Adipose tissue (tissue), 3 donors: ENCODE results near the gene F2RL3. TPM values are rescaled to one million over a fixed set of nuclear protein-coding genes. Genes with fewer than 3 reads are reported as not detected.

Experiments
- H3K27ac ChIP-seq: one replicate; pipeline ENCODE4 v1.5.1; 2013; ENCODE audit warnings: low read depth, low read length
- WGBS, 3 donors: extraction: QIAGEN DNeasy Blood & Tissue Kit; methylation state at CpG; one replicate each; pipeline ENCODE4 v1.1.7; 2013; 5-methylcytosine and 5-hydroxymethylcytosine counted together
- polyA plus RNA-seq, 3 donors: library from polyadenylated mRNA; stranded (reverse); fragments of 200-250 nt; gene quantifications; one replicate each; pipeline ENCODE4 v1.2.3, GENCODE V29; 2013
- donor health status: healthy with polysubstance abuse.
- donor health status: Bipolar disorder and iron deficiency.
- donor health status: healthy.

Gene F2RL3
- polyA plus RNA-seq, 3 donors = 5.0 to 17.7 (median 7.9) TPM

- 84 to 92% (median 92%) methylated on average over 24 of the region's 24 CpGs for WGBS, 3 donors
- no peak overlapping the region for H3K27ac ChIP-seq
Observed at GRCh38 chr19:16890461-16891184, 1.8 kb downstream of the F2RL3 start.

DNA sequence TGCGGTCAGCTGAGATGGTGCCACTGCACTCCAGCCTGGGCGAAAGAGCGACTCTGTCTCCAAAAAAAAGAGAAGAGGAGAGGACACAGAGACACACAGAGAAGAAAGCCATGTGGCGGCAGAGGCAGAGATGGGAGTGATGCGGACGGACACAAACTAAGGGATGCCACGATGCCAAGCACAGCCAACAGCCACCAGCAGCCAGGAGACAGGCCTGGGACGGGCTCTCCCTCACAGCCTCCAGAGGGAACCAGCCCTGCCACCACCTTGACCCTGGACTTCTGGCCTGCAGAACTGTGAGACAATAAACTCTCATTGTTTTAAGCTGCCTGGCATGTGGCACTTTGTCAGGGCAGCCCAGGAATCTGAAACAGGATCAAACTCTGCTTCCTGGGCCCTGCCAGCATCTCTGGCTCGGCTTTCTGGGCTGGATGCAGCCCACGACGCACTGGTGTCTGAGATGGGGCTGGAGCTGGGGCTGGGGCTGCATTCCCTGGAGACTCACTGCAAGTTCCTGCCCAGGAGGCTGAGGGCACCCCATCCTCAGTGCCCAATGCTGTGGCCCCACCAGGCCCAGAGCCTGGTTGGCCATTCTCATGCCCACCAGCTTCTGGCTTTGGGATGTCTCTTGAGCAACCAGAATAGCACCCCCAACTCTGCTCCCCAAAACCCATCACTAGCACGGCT lies 3.0 kb downstream of the F2RL3 start:
- no peak overlapping the region for H3K27ac ChIP-seq

DNA sequence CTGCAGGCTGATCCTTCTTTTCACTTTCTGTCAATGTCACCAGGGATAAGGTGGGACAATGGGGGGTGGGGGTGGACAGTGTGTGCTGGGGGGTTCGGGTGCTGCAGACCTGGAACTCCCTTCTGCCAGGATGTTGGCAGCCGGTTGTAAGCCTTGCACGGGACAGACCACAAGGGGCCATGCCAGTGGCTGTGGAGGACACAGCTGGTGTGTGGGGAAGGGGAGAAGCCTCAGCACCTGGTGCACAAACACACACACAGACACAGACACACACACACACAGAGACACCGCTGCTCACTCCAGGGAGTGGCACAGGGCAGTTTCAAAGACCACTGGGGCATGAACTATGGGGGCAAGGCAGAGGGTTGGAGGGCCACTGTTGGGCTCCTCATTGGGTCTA lies 3.6 kb downstream of the F2RL3 start:
- WGBS, 3 donors = 40 to 61% (median 54%) methylated on average over 4 of the region's 4 CpGs
- no peak overlapping the region for H3K27ac ChIP-seq

More for the DNA sequence above, 3.0 kb downstream of the F2RL3 start:
- 89 to 92% (median 92%) methylated on average over 12 of the region's 12 CpGs for WGBS, 3 donors

DNA sequence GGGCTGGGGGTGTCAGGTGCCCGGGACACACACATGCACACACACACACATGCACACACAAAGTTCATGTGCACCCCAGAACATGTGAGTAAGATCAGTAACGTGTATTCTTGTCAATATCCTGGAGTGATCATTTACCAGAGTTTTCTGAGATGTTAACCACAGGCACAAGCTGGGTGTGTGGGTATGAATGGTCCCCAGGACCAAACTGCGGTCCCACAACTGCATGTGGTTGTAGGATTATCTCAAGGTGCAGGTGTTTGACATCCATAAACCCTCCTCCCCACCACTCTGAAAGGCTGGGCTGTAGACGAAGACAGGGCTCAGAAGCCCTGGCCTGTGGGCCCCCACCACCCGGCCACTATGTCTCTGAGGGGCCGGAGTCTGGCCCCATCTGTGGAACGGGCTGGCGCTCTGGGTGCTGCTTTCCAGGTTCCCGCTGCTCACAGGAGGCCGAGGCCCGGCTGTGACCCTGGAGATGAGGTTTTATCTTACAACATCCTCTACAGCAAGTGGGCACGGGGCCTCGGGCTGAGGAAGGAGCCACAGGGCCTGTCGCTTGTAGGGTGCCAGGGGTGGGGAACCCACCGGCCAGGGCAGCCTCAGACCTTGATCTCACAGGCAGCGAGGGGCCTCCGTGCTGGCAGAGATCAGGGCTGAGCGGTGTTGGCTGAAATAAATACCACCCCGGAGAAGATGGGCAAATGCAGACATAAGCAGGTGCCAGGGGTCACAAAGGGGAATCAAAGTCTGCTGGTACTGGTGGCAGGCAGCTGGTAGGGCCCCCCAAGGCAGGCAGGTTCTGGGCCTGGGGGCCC lies 4.3 kb downstream of the F2RL3 start:
- H3K27ac ChIP-seq = no peak overlapping the region
- 68 to 83% (median 69%) methylated on average over 19 of the region's 19 CpGs for WGBS, 3 donors

- WGBS, 3 donors = 31 to 69% (median 34%) methylated on average over 14 of the region's 14 CpGs
- H3K27ac ChIP-seq = no peak overlapping the region
Observed at GRCh38 chr19:16893686-16893989, 4.8 kb downstream of the F2RL3 start.

DNA sequence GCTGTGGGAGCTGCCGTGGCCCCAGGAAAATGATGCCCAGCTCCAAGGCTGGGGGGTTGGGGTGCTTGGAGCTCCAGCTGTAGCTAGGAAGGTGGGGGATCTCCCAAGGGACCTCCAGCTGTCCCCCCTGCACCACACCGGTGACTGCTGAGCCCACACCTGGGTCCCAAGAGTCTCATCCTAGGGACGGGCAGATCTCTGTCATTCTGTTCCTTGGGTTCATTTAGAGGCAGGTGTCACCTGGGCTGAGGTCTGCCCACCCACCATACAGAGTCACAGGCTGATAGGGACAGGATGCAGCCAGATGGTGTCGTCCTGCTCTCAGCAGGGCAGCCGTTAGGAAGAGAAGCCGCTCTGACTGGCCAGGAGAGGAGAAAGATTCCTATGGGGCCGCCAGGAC lies 5.3 kb downstream of the F2RL3 start:
- WGBS, 3 donors = 68 to 80% (median 69%) methylated on average over 7 of the region's 7 CpGs
- no peak overlapping the region for H3K27ac ChIP-seq

GRCh38 chr19:16895467-16896145 lies 6.8 kb downstream of the F2RL3 start:
- H3K27ac ChIP-seq = no peak overlapping the region
- WGBS, 3 donors = 37 to 69% (median 64%) methylated on average over 30 of the region's 30 CpGs

DNA sequence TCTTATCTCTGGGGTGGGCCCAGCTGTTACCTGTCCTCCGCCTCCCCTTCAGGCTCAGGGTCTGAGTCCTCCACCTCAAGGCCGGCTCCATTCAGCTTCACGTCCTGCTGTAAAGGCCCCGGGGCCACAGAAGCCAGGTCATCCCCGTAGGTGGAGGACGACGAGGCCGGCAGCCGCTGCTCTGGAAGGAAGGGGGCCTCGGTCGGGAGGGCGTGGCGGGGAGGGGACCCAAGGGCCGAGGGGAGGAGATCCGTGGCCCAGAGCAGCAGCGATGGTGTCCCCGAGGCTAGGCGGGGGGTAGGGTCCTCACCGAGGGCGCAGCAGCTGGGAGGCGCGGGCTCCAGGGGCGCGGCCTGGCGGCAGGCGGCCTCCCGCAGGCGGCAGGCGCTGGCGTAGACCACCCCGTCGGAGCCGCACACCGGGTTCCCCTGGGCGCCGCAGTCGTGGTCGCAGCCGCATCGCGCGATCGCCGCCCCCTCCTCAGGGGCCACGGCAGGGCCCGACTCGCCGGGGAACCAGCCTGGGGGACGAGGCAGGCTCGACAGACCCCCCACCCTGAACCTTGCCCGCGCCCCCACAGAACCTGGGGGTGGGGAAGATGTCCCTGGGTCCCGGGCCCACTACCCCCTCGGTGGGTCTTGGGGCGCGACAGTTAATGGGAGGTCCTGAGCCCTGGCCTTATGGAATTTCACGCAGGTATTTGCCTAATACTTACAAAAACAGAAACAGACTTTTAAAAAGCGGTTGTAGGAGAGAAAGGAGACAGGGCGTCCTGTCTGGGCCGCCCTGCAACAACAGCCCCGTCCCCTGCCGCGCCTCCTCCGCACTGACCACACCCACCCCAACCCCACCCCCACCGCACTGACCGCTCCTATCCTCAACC lies 7.6 kb downstream of the F2RL3 start:
- 2 to 5% (median 3%) methylated on average over 55 to 66 of the region's 66 CpGs for WGBS, 3 donors
- no peak overlapping the region for H3K27ac ChIP-seq

DNA sequence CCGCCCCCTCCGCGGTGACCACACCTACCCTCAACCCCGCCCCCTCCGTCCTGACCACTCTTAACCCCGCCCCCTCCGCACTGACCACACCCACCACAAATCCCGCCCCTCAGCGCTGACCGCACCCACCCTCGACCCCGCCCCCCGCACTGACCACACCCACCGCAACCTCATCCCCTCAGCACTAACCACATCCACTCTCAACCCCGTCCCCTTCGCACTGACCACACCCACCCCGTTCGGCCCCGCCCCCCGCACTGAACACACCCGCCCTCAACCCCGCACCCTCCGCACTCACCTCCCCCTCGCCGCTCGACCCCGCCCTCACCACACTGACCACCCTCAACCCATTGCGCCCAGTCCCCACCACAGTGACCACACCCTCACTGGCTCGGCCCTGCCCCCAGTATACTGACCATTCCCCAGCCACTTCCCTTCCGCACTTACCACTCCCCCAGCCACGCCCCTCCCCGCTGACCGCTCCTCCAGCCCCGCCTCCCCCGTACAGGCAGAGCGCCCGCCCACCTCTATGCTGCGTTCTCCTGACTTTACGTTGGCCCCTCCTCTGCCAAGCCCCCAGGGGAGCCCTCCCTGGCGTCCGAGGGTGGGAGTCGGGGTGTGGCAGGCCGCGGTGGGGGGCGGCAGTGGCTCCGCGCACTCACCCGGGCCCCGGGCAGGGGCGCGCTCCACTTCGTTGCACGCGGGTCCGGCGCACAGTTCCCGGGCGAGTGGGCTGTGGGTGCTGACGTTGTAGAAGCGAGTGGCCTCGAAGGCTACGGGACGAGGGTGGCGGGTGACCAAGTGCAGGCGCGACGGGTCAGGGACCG lies 8.4 kb downstream of the F2RL3 start:
- 1 to 4% (median 3%) methylated on average over 51 to 68 of the region's 68 CpGs for WGBS, 3 donors

GRCh38 chr19:16897856-16898161 lies 9.0 kb downstream of the F2RL3 start:
- H3K27ac ChIP-seq = peak overlapping the region; percentile 35
- 9 to 20% (median 20%) methylated on average over 29 to 30 of the region's 30 CpGs for WGBS, 3 donors

More for the DNA sequence above, 8.4 kb downstream of the F2RL3 start:
- H3K27ac ChIP-seq = peak overlapping the region; percentile 35

DNA sequence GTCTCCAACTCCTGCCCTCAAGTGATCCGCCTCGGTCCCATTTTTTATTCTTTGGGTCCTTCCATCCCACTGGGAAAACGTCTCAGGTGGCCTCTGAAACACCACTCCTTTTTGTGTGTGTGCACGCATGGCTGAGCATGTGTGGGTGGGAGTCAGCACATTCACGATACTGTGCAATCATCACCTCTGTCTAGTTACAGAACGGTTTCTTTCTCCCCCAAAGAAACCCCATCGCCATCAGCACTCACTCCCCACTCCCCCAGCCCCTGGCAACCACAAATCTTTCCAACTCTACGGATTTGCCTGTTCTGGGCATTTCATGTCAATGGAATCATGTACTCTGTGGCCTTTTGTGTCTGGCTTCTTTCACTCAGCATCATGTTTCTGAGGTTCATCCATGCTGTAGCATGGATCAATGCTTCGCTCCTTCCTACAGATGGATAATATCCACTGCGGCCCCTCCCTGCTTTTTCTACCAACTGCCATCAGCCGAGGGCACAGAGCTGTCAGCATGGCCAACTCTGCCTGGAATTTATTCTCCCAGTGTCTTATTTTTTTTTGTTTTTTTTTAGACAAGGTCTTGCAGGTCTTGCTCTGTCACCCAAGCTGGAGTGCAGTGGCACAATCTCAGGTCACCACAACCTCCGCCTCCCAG lies 9.7 kb downstream of the F2RL3 start:
- H3K27ac ChIP-seq = no peak overlapping the region
- WGBS, 3 donors = 90 to 94% (median 92%) methylated on average over 12 of the region's 12 CpGs

DNA sequence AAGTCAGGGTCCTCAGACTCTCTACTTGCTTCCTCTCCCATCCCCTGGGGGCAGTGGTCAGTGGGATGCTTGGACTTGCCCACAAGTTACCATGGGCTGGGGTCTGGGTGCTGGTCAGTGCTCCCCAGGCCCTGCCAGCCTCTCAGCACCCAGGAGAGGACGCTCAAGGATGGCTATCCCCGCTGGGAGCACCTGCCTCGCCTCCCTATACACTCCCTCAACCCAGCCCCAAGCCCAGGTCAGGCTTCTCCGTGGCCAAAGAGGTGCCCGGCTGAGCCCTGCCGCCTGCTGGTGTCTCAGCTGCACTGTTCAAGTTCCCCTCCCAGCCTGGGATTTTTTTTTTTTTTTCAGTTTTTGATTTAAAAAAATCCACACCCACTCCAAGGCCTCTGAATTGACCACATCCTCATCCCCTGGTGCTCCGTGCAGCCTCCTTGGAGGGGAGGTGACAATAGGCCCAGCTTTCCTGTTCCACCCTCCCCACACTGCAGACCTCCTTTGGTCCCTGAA lies 10.8 kb downstream of the F2RL3 start:
- WGBS, 3 donors = 28 to 32% (median 29%) methylated on average over 7 of the region's 7 CpGs
- H3K27ac ChIP-seq = no peak overlapping the region

GRCh38 chr19:16901491-16902175 lies 12.8 kb downstream of the F2RL3 start:
- WGBS, 3 donors = 79 to 88% (median 88%) methylated on average over 19 of the region's 19 CpGs
- H3K27ac ChIP-seq = no peak overlapping the region

DNA sequence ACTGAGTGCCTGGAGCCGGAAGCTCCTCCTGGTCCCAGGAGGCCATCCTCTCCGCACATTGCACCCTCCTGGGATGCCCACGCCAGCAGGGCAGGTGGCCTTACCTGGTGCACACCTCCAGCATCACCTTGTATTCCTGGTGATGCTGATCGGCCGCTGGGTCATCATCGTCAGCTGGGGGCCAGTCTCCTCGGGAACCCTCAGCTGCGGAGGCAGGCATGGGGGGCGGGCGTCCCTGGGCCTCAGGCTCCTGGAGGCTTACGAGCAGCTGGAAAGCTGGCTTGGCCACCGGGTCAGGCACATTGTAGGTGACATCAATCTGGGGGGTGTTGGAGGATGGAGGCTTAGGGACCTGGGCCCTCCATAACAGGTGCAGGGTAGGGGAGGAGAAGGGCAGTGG lies 13.7 kb downstream of the F2RL3 start:
- H3K27ac ChIP-seq = no peak overlapping the region
- 91 to 94% (median 94%) methylated on average over 12 of the region's 12 CpGs for WGBS, 3 donors

DNA sequence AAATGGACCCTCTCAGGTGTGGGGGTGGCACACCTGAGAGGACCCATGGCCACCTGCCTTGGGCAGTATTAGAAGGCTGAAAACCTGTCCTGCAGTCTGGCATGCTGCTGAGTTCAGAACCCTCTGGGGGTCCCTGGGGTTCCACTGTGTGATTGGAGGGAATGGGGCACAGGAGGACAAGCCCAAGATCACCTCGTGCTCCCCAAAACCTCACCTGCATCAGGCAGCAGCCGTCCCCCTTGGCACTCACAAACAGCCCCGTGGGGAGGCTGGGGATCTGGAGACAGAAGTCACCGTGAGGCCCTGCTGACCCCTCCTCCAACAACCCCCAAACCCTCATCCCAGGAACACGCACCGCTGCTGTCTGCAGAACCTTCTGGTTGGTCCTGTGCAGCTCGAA lies 14.5 kb downstream of the F2RL3 start:
- H3K27ac ChIP-seq = no peak overlapping the region
- 86 to 90% (median 88%) methylated on average over 7 of the region's 7 CpGs for WGBS, 3 donors

DNA sequence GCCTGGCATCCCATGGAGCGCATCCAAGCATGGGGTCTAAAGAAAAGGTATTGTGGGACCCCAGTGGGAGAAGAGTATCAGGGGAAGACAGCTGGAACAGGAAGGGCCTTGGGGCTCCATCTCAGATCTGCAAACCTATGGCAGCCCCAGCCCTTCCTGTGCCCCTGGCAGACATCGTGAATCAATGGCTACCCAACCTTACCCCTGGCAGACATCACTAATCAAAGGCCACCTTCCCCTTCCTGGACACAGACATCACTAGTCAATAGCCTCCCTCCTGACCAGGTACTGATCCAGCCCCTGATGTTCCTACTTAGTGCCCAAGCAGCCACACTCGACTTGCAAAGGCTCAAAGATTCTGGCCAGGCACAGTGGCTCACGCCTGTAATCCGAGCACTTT lies 15.8 kb downstream of the F2RL3 start:
- WGBS, 3 donors = 37 to 84% (median 65%) methylated on average over 5 of the region's 5 CpGs
- no peak overlapping the region for H3K27ac ChIP-seq
